ENCODE data around the gene CYB5D1.

- no peak for TF ChIP-seq CTCF (IDR thresholded peaks at IDR 0.05)
- no peak for TF ChIP-seq EP300 (IDR thresholded peaks at IDR 0.05)
- peak in 1 of 2 donors; percentile 51 for TF ChIP-seq POLR2A (IDR thresholded peaks at IDR 0.05)
- TF ChIP-seq POLR2AphosphoS5 (IDR thresholded peaks at IDR 0.05) = peak; percentile 30 to 85 (median 76)
Measured at GRCh38 chr17:7887482-7888183, 29.8 kb downstream of the CYB5D1 start.

Data from sigmoid colon (tissue), 4 donors.